Neuron (in vitro differentiated cells): Measurements from ENCODE around the gene FSTL4.

Experiments used
- H2AFZ ChIP-seq: one replicate; pipeline ENCODE4 v1.6.1; 2013; ENCODE audit warnings: low read depth, mild to moderate bottlenecking, inconsistent platforms, low read length, moderate library complexity
- H3K27me3 ChIP-seq: one replicate; pipeline ENCODE4 v1.6.1; 2013; ENCODE audit warnings: low read length; ENCODE audit not compliant: insufficient read depth
- H3K36me3 ChIP-seq: one replicate; pipeline ENCODE4 v1.6.1; 2013; ENCODE audit warnings: low read length; ENCODE audit not compliant: insufficient read depth
- H3K4me1 ChIP-seq: one replicate; pipeline ENCODE4 v1.6.1; 2013; ENCODE audit warnings: low read length; ENCODE audit not compliant: insufficient read depth
- H3K4me3 ChIP-seq: 2 replicates; pipeline ENCODE4 v1.5.1; 2013; ENCODE audit warnings: mild to moderate bottlenecking, low read length, moderate library complexity
- H3K9me3 ChIP-seq: one replicate; pipeline ENCODE4 v1.6.1; 2013; ENCODE audit warnings: low read length

FSTL4 gene

GRCh38 chr5:133251296-133252132 is 360.8 kb downstream of the FSTL4 start:
- Histone ChIP-seq H3K9me3 (no peaks in the 10 kb centered on the region), H3K4me1 (no peaks in the 10 kb centered on the region), H2AFZ (no peak overlapping the region), H3K4me3 (no peak overlapping the region), H3K36me3 (no peaks in the 10 kb centered on the region), H3K27me3 (no peaks in the 10 kb centered on the region)

- Histone ChIP-seq H3K36me3 (no peaks in the 10 kb centered on the region), H3K9me3 (no peaks in the 10 kb centered on the region), H3K4me3 (no peak overlapping the region), H3K27me3 (no peaks in the 10 kb centered on the region), H2AFZ (no peak overlapping the region), H3K4me1 (no peaks in the 10 kb centered on the region)
These were observed 361.8 kb downstream of the FSTL4 start for GRCh38 chr5:133250527-133250926.

GRCh38 chr5:133249593-133249992 is 362.7 kb downstream of the FSTL4 start:
- Histone ChIP-seq H3K36me3 (no peaks in the 10 kb centered on the region), H2AFZ (no peak overlapping the region), H3K9me3 (no peaks in the 10 kb centered on the region), H3K27me3 (no peaks in the 10 kb centered on the region), H3K4me1 (no peaks in the 10 kb centered on the region), H3K4me3 (no peak overlapping the region)

- Histone ChIP-seq H2AFZ (no peak overlapping the region), H3K27me3 (no peaks in the 10 kb centered on the region), H3K36me3 (no peaks in the 10 kb centered on the region), H3K9me3 (no peaks in the 10 kb centered on the region), H3K4me3 (no peak overlapping the region), H3K4me1 (no peaks in the 10 kb centered on the region)
These were observed 364.3 kb downstream of the FSTL4 start for GRCh38 chr5:133247881-133248624.

- Histone ChIP-seq H3K27me3 (no peaks in the 10 kb centered on the region), H3K4me1 (no peaks in the 10 kb centered on the region), H2AFZ (no peak overlapping the region), H3K4me3 (no peak overlapping the region), H3K9me3 (no peaks in the 10 kb centered on the region), H3K36me3 (no peaks in the 10 kb centered on the region)
These were observed 365.1 kb downstream of the FSTL4 start for GRCh38 chr5:133247151-133247709.

- no peaks in the 10 kb centered on the region for H3K9me3 ChIP-seq
- no peaks in the 10 kb centered on the region for H3K36me3 ChIP-seq
- no peaks in the 10 kb centered on the region for H3K4me1 ChIP-seq
- H3K4me3 ChIP-seq = no peak overlapping the region
- H2AFZ ChIP-seq = no peak overlapping the region
- no peaks in the 10 kb centered on the region for H3K27me3 ChIP-seq
These were observed 365.8 kb downstream of the FSTL4 start for GRCh38 chr5:133246376-133247150.

GRCh38 chr5:133246053-133246370 is 366.3 kb downstream of the FSTL4 start:
- Histone ChIP-seq H3K9me3 (no peaks in the 10 kb centered on the region), H3K4me1 (no peaks in the 10 kb centered on the region), H3K36me3 (no peaks in the 10 kb centered on the region), H3K4me3 (no peak overlapping the region), H3K27me3 (no peaks in the 10 kb centered on the region), H2AFZ (no peak overlapping the region)

GRCh38 chr5:133245191-133246052 is 366.9 kb downstream of the FSTL4 start:
- Histone ChIP-seq H3K27me3 (no peaks in the 10 kb centered on the region), H3K4me1 (peaks cover 6% of the 10 kb centered on the region), H2AFZ (no peak overlapping the region), H3K36me3 (no peaks in the 10 kb centered on the region), H3K9me3 (no peaks in the 10 kb centered on the region), H3K4me3 (no peak overlapping the region)

- Histone ChIP-seq H3K9me3 (no peaks in the 10 kb centered on the region), H3K4me1 (peaks cover 7% of the 10 kb centered on the region), H2AFZ (no peak overlapping the region), H3K36me3 (no peaks in the 10 kb centered on the region), H3K4me3 (no peak overlapping the region), H3K27me3 (no peaks in the 10 kb centered on the region)
These were observed 368.1 kb downstream of the FSTL4 start for GRCh38 chr5:133244242-133244641.

GRCh38 chr5:133243196-133243595 is 369.1 kb downstream of the FSTL4 start:
- H3K4me1 ChIP-seq = peaks cover 7% of the 10 kb centered on the region
- no peaks in the 10 kb centered on the region for H3K9me3 ChIP-seq
- H3K4me3 ChIP-seq = no peak overlapping the region
- H3K27me3 ChIP-seq = no peaks in the 10 kb centered on the region
- H2AFZ ChIP-seq = no peak overlapping the region
- H3K36me3 ChIP-seq = no peaks in the 10 kb centered on the region

- no peak overlapping the region for H2AFZ ChIP-seq
- peaks cover 7% of the 10 kb centered on the region for H3K4me1 ChIP-seq
- no peak overlapping the region for H3K4me3 ChIP-seq
- H3K36me3 ChIP-seq = no peaks in the 10 kb centered on the region
- H3K27me3 ChIP-seq = no peaks in the 10 kb centered on the region
- H3K9me3 ChIP-seq = no peaks in the 10 kb centered on the region
These were observed 370.0 kb downstream of the FSTL4 start for GRCh38 chr5:133242221-133242835.
